Liver (tissue), 9 donors: Measurements from ENCODE around the gene CCL16. TPM values are rescaled to one million over a fixed set of nuclear protein-coding genes. Genes with fewer than 3 reads are reported as not detected.

Experiments
- DNase-seq: peaks from one replicate; pipeline ENCODE4 v3.0.0-alpha.2; 2017; ENCODE audit warnings: low spot score
- H3K27ac ChIP-seq, 2 donors: one replicate each; pipeline ENCODE4 v1.7.0; 2013; ENCODE audit warnings: inconsistent platforms in 2 of 2, low read length in 2 of 2, control low read depth in 1 of 2, low read depth in 1 of 2, mild to moderate bottlenecking in 1 of 2
- H3K27me3 ChIP-seq, 4 donors: one replicate each; pipeline versions ENCODE4 v1.6.1 to v1.7.0; 2013; ENCODE audit warnings: low read length in 3 of 4, inconsistent platforms in 1 of 4, mild to moderate bottlenecking in 1 of 4, moderate library complexity in 1 of 4; ENCODE audit not compliant: control insufficient read depth in 4 of 4, insufficient read depth in 4 of 4
- H3K36me3 ChIP-seq, 4 donors: one replicate each; pipeline versions ENCODE4 v1.6.1 to v1.7.0; 2013; ENCODE audit warnings: low read length in 3 of 4, mild to moderate bottlenecking in 3 of 4, low read depth in 1 of 4, moderate library complexity in 1 of 4; ENCODE audit not compliant: control insufficient read depth in 4 of 4, insufficient read depth in 3 of 4
- H3K4me1 ChIP-seq, 4 donors: one replicate each; pipeline versions ENCODE4 v1.6.1 to v1.7.0; 2013; ENCODE audit warnings: low read length in 3 of 4, mild to moderate bottlenecking in 3 of 4, moderate library complexity in 1 of 4; ENCODE audit not compliant: control insufficient read depth in 4 of 4, insufficient read depth in 4 of 4
- H3K4me3 ChIP-seq, 3 donors: one replicate each; pipeline versions ENCODE4 v1.6.1 to v1.7.0; 2013; ENCODE audit warnings: low read length in 3 of 3, control low read depth in 1 of 3, low read depth in 1 of 3, mild to moderate bottlenecking in 1 of 3
- H3K9ac ChIP-seq, 2 donors: one replicate each; pipeline ENCODE4 v1.7.0; 2013; ENCODE audit warnings: low read length in 2 of 2, mild to moderate bottlenecking in 2 of 2, moderate library complexity in 2 of 2, control low read depth in 1 of 2, low read depth in 1 of 2
- H3K9me3 ChIP-seq, 4 donors: one replicate each; pipeline versions ENCODE4 v1.6.1 to v1.7.0; 2013; ENCODE audit warnings: low read length in 3 of 4; ENCODE audit not compliant: control insufficient read depth in 4 of 4
- CTCF ChIP-seq: fragments of 150-350 bp; IDR thresholded peaks from 2 replicates; pipeline ENCODE4 v1.5.1; 2017; ENCODE audit warnings: improper control_type of control experiment, low read depth, low read length; ENCODE audit not compliant: missing input control
- EGR1 ChIP-seq, 2 donors: IDR thresholded peaks; 2 replicates each; pipeline ENCODE4 v1.6.1; 2016 to 2018; ENCODE audit warnings: antibody characterized with exemption in 2 of 2, low read depth in 2 of 2
- FOXA1 ChIP-seq: IDR thresholded peaks from 2 replicates; pipeline ENCODE4 v1.6.1; 2016; ENCODE audit warnings: antibody characterized with exemption
- FOXA2 ChIP-seq: IDR thresholded peaks from 2 replicates; pipeline ENCODE4 v1.6.1; 2016; ENCODE audit warnings: antibody characterized with exemption
- HNF4A ChIP-seq, 2 donors: conservative IDR thresholded peaks; 2 replicates each; pipeline ENCODE4 v1.6.1; 2016; ENCODE audit warnings: antibody characterized with exemption in 2 of 2, mild to moderate bottlenecking in 2 of 2
- HNF4G ChIP-seq: IDR thresholded peaks from 2 replicates; pipeline ENCODE4 v1.6.1; 2016; ENCODE audit warnings: antibody characterized with exemption
- JUND ChIP-seq, 2 donors: IDR thresholded peaks; 2 replicates each; pipeline ENCODE4 v1.6.1; 2016; ENCODE audit warnings: antibody characterized with exemption in 2 of 2
- MAX ChIP-seq: IDR thresholded peaks from 2 replicates; pipeline ENCODE4 v1.6.1; 2016; ENCODE audit warnings: antibody characterized with exemption
- NR2F2 ChIP-seq: IDR thresholded peaks from 2 replicates; pipeline ENCODE4 v1.6.1; 2016; ENCODE audit warnings: antibody characterized with exemption
- RAD21 ChIP-seq, 2 donors: IDR thresholded peaks; 2 replicates each; pipeline ENCODE4 v1.6.1; 2016; ENCODE audit warnings: antibody characterized with exemption in 2 of 2, mild to moderate bottlenecking in 2 of 2
- RXRA ChIP-seq, 2 donors: IDR thresholded peaks; 2 replicates each; pipeline ENCODE4 v1.6.1; 2017 to 2018; ENCODE audit warnings: antibody characterized with exemption in 2 of 2, mild to moderate bottlenecking in 1 of 2
- SP1 ChIP-seq: IDR thresholded peaks from 2 replicates; pipeline ENCODE4 v1.6.1; 2018; ENCODE audit warnings: antibody characterized with exemption, mild to moderate bottlenecking
- TAF1 ChIP-seq: conservative IDR thresholded peaks from 2 replicates; pipeline ENCODE4 v1.6.1; 2016; ENCODE audit warnings: antibody characterized with exemption, mild to moderate bottlenecking
- WGBS: extraction: QIAGEN DNeasy Blood & Tissue Kit; methylation state at CpG from one replicate; pipeline ENCODE4 v1.1.7; 2013; 5-methylcytosine and 5-hydroxymethylcytosine counted together
- polyA plus RNA-seq, 2 donors: library from polyadenylated mRNA; stranded (reverse) in 1 of 2; unstranded in 1 of 2; fragments of 200-250 nt in 1 of 2; fragments of >200 nt in 1 of 2; fragmentation: Nextera tagmentation in 1 of 2; extraction: Ambion mirVana in 1 of 2; gene quantifications; one replicate each; pipeline versions ENCODE4 v1.2.1 to v1.2.3, GENCODE V29; 2013 to 2015
- total RNA-seq, 2 donors: library from RNA; depleted of rRNA; stranded (reverse); fragments of >200 nt; gene quantifications; one replicate each; pipeline ENCODE4 v1.2.3, GENCODE V29; 2014
- TF ChIP-seq, protein P1 (sequence below): IDR thresholded peaks from 2 replicates; pipeline ENCODE4 v1.6.1; 2016; ENCODE audit warnings: antibody characterized with exemption
- TF ChIP-seq, protein P2 (sequence below): IDR thresholded peaks from 2 replicates; pipeline ENCODE4 v1.6.1; 2016; ENCODE audit warnings: antibody characterized with exemption
- TF ChIP-seq, protein P3 (sequence below): IDR thresholded peaks from 2 replicates; pipeline ENCODE4 v1.6.1; 2016; ENCODE audit warnings: antibody characterized with exemption, mild to moderate bottlenecking
- donor health status: healthy.
- donor health status: healthy.
- donor health status: healthy.
- donor health status: healthy.
- donor health status: healthy.

CCL16 gene
- total and polyA plus RNA-seq, 4 donors = 0.65 to 22.3 (median 14.9) TPM

GRCh38 chr17:35965272-35965671 lies 16.0 kb downstream of the CCL16 start:
- WGBS = 95% methylated on average over 7 of the region's 7 CpGs
- TF ChIP-seq, protein P1, sequence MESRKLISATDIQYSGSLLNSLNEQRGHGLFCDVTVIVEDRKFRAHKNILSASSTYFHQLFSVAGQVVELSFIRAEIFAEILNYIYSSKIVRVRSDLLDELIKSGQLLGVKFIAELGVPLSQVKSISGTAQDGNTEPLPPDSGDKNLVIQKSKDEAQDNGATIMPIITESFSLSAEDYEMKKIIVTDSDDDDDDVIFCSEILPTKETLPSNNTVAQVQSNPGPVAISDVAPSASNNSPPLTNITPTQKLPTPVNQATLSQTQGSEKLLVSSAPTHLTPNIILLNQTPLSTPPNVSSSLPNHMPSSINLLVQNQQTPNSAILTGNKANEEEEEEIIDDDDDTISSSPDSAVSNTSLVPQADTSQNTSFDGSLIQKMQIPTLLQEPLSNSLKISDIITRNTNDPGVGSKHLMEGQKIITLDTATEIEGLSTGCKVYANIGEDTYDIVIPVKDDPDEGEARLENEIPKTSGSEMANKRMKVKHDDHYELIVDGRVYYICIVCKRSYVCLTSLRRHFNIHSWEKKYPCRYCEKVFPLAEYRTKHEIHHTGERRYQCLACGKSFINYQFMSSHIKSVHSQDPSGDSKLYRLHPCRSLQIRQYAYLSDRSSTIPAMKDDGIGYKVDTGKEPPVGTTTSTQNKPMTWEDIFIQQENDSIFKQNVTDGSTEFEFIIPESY = no peak
- TF ChIP-seq FOXA2 = no peak
- TF ChIP-seq RXRA (IDR thresholded peaks at IDR 0.05) = no peak
- no peak for TF ChIP-seq HNF4G
- TF ChIP-seq, protein P2, sequence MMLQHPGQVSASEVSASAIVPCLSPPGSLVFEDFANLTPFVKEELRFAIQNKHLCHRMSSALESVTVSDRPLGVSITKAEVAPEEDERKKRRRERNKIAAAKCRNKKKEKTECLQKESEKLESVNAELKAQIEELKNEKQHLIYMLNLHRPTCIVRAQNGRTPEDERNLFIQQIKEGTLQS = no peak
- no peak for TF ChIP-seq FOXA1
- TF ChIP-seq TAF1 = no peak
- no peak for TF ChIP-seq RAD21 (IDR thresholded peaks at IDR 0.05)
- no peak for TF ChIP-seq HNF4A (conservative IDR thresholded peaks at IDR 0.05)
- TF ChIP-seq, protein P3, sequence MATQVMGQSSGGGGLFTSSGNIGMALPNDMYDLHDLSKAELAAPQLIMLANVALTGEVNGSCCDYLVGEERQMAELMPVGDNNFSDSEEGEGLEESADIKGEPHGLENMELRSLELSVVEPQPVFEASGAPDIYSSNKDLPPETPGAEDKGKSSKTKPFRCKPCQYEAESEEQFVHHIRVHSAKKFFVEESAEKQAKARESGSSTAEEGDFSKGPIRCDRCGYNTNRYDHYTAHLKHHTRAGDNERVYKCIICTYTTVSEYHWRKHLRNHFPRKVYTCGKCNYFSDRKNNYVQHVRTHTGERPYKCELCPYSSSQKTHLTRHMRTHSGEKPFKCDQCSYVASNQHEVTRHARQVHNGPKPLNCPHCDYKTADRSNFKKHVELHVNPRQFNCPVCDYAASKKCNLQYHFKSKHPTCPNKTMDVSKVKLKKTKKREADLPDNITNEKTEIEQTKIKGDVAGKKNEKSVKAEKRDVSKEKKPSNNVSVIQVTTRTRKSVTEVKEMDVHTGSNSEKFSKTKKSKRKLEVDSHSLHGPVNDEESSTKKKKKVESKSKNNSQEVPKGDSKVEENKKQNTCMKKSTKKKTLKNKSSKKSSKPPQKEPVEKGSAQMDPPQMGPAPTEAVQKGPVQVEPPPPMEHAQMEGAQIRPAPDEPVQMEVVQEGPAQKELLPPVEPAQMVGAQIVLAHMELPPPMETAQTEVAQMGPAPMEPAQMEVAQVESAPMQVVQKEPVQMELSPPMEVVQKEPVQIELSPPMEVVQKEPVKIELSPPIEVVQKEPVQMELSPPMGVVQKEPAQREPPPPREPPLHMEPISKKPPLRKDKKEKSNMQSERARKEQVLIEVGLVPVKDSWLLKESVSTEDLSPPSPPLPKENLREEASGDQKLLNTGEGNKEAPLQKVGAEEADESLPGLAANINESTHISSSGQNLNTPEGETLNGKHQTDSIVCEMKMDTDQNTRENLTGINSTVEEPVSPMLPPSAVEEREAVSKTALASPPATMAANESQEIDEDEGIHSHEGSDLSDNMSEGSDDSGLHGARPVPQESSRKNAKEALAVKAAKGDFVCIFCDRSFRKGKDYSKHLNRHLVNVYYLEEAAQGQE = no peak
- no peak for TF ChIP-seq NR2F2
- TF ChIP-seq CTCF = no peak
- no peak for TF ChIP-seq SP1
- TF ChIP-seq EGR1 (IDR thresholded peaks at IDR 0.05; ENCODE audit: low read depth in 2 of 2) = no peak
- no peak for TF ChIP-seq MAX
- TF ChIP-seq JUND (IDR thresholded peaks at IDR 0.05) = no peak

DNA sequence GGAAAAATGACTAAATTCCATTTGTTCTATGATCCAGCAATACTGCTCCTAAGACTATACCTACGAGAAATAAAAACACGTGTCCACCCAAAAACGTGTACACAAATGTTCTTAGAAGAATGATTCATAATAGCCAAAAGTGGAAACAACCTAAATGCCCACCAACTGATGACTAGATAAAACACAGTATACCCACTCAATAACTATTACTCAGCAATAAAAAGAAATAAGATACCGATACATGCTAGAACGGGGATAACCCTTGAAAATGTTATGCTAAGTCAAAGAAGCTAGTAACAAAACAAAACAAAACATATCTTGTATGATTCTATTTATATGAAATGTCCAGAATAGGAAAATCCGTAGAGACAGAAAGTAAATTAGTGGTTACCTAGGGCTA lies 17.6 kb downstream of the CCL16 start:
- Histone ChIP-seq H3K36me3 (no peaks in the 10 kb centered on the region), H3K9ac (no peak overlapping the region), H3K27me3 (no peaks in the 10 kb centered on the region), H3K27ac (no peak overlapping the region), H3K4me3 (no peak overlapping the region), H3K9me3 (no peaks in the 10 kb centered on the region), H3K4me1 (no peaks in the 10 kb centered on the region)
- 90% methylated on average over 6 of the region's 6 CpGs for WGBS
- DNase-seq = no peak
- TF ChIP-seq, protein P2 = no peak
- TF ChIP-seq SP1 (no peak), EGR1 (IDR thresholded peaks at IDR 0.05; ENCODE audit: low read depth in 2 of 2) (no peak), TAF1 (no peak), MAX (no peak), CTCF (no peak), RXRA (IDR thresholded peaks at IDR 0.05) (no peak), JUND (IDR thresholded peaks at IDR 0.05) (no peak)

More at GRCh38 chr17:35965272-35965671, 16.0 kb downstream of the CCL16 start:
- Histone ChIP-seq H3K27me3 (no peaks in the 10 kb centered on the region), H3K9me3 (no peaks in the 10 kb centered on the region), H3K27ac (no peak overlapping the region), H3K4me1 (peaks cover 0 to 11% (median 8%) of the 10 kb centered on the region in 4 donors), H3K4me3 (no peak overlapping the region), H3K36me3 (no peaks in the 10 kb centered on the region), H3K9ac (no peak overlapping the region)
- no peak for DNase-seq
